MV-4-11 (cell line): ENCODE measurements around the gene SUPT5H.
A peak's percentile ranks its signal among the peaks of the same experiment; 100 is the strongest.

Experiments used
- DNase-seq: peaks from one replicate; lab custom pipeline; 2025; lab: John Stamatoyannopoulos, UW

Gene SUPT5H

GRCh38 chr19:39409208-39410016 is 36.0 kb upstream of the SUPT5H start:
- DNase-seq, result peak; percentile 76

GRCh38 chr19:39410017-39410830 is 35.2 kb upstream of the SUPT5H start:
- peak; percentile 95 for DNase-seq

- no peak for DNase-seq
Observed at GRCh38 chr19:39410831-39411080, 34.6 kb upstream of the SUPT5H start.

- peak; percentile 52 for DNase-seq
Observed at GRCh38 chr19:39411081-39411831, 34.1 kb upstream of the SUPT5H start.

- DNase-seq, result peak; percentile 96
Observed at GRCh38 chr19:39411832-39412099, 33.6 kb upstream of the SUPT5H start.

GRCh38 chr19:39412100-39412866 is 33.1 kb upstream of the SUPT5H start, which contains the start of gene PLEKHG2:
Gene PLEKHG2, plus strand, starts transcription at chr19:39412669. Its CDS starts 1,418 bp downstream, at chr19:39414087.
- peak; percentile 100 for DNase-seq

- DNase-seq, result no peak
Observed at GRCh38 chr19:39412867-39413271, 32.5 kb upstream of the SUPT5H start.

GRCh38 chr19:39413272-39413910 is 32.0 kb upstream of the SUPT5H start:
- DNase-seq, result no peak

GRCh38 chr19:39413911-39414608 is 31.3 kb upstream of the SUPT5H start:
- no peak for DNase-seq

GRCh38 chr19:39415111-39416046 is 30.0 kb upstream of the SUPT5H start:
- DNase-seq, result no peak

GRCh38 chr19:39416152-39417120 is 28.9 kb upstream of the SUPT5H start:
- DNase-seq, result peak; percentile 26

- DNase-seq, result no peak
Observed at GRCh38 chr19:39417463-39418181, 27.8 kb upstream of the SUPT5H start.

- DNase-seq, result no peak
Observed at GRCh38 chr19:39419003-39419402, 26.4 kb upstream of the SUPT5H start.

GRCh38 chr19:39420769-39421168 is 24.6 kb upstream of the SUPT5H start:
- DNase-seq, result no peak

GRCh38 chr19:39422020-39422419 is 23.4 kb upstream of the SUPT5H start:
- no peak for DNase-seq

GRCh38 chr19:39423258-39424086 is 21.9 kb upstream of the SUPT5H start:
- DNase-seq, result no peak

GRCh38 chr19:39424934-39425333 is 20.4 kb upstream of the SUPT5H start:
- no peak for DNase-seq
